ENCODE results near the gene FUT8.

Gene FUT8

DNA sequence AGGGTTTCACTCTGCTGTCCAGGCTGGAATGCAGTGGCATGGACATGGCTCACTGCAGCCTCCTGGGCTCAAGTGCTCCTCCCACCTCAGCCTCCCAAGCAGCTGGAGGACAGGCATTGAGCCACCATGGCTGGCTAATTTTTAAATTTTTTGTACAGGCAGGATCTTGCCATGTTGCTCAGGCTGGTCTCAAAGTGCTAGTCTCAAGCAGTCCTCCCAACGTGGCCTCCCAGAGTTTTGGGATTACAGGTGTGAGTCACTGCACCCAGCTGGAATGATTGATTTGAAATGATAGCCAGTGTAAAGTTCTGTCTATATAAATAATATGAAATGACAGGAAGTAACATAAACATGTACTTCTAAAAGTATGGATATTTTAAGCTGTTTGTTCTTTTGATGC lies 172.7 kb downstream of the FUT8 start:
- TF ChIP-seq, protein P1, sequence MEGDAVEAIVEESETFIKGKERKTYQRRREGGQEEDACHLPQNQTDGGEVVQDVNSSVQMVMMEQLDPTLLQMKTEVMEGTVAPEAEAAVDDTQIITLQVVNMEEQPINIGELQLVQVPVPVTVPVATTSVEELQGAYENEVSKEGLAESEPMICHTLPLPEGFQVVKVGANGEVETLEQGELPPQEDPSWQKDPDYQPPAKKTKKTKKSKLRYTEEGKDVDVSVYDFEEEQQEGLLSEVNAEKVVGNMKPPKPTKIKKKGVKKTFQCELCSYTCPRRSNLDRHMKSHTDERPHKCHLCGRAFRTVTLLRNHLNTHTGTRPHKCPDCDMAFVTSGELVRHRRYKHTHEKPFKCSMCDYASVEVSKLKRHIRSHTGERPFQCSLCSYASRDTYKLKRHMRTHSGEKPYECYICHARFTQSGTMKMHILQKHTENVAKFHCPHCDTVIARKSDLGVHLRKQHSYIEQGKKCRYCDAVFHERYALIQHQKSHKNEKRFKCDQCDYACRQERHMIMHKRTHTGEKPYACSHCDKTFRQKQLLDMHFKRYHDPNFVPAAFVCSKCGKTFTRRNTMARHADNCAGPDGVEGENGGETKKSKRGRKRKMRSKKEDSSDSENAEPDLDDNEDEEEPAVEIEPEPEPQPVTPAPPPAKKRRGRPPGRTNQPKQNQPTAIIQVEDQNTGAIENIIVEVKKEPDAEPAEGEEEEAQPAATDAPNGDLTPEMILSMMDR (IDR thresholded peaks at IDR 0.05): no peak
- Histone ChIP-seq H3K27ac (no peak overlapping the region), H3K4me1 (no peaks in the 10 kb centered on the region)

DNA sequence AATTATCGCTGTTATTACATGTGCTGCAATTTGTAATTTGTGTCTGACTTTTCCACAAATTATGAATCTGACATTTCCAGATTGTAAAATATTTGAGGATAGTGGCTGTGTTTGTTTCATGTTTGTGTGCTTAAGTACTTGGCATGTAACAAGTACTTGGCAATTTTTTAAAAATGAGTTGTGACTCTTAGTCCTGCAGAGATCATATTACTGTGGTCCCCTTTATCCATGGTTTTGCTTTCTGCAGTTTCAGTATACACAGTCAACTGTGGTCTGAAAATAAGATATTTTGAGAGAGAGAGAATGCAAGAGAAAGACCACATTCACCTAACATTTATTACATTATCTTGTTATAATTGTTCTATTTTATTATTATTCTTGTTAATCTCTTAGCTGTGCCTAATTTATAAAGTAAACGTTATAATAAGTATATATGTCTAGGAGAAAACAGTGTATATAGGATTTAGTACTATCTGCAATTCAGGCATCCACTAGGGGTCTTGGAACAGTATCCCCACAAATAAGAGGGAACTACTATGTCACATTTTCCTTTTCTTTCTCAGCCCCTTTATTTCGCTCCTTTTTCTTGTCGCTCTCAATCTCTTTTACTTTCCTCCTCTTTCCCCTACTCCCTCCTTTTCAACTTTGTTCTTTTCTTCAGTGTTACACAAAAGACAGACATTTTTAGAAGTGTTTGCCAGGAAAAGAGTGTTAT lies 176.1 kb downstream of the FUT8 start:
- Histone ChIP-seq H3K27ac (no peak overlapping the region), H3K4me3 (no peak overlapping the region), H3K36me3 (no peaks in the 10 kb centered on the region), H3K4me1 (no peaks in the 10 kb centered on the region), H3K9me3 (no peaks in the 10 kb centered on the region), H3K27me3 (no peaks in the 10 kb centered on the region)
- DNase-seq: no peak
- intact Hi-C loops (cut with DNase I; ENCODE audit: low total_unique reads): no loop called here
- TF ChIP-seq, protein P1 (IDR thresholded peaks at IDR 0.05): no peak

More for the DNA sequence above, 172.7 kb downstream of the FUT8 start:
- no peak for DNase-seq
- intact Hi-C loops (cut with DNase I; ENCODE audit: low total_unique reads): no loop called here
- H3K9me3 ChIP-seq: no peaks in the 10 kb centered on the region
- H3K4me3 ChIP-seq: no peak overlapping the region
- H3K36me3 ChIP-seq: no peaks in the 10 kb centered on the region
- no peaks in the 10 kb centered on the region for H3K27me3 ChIP-seq

DNA sequence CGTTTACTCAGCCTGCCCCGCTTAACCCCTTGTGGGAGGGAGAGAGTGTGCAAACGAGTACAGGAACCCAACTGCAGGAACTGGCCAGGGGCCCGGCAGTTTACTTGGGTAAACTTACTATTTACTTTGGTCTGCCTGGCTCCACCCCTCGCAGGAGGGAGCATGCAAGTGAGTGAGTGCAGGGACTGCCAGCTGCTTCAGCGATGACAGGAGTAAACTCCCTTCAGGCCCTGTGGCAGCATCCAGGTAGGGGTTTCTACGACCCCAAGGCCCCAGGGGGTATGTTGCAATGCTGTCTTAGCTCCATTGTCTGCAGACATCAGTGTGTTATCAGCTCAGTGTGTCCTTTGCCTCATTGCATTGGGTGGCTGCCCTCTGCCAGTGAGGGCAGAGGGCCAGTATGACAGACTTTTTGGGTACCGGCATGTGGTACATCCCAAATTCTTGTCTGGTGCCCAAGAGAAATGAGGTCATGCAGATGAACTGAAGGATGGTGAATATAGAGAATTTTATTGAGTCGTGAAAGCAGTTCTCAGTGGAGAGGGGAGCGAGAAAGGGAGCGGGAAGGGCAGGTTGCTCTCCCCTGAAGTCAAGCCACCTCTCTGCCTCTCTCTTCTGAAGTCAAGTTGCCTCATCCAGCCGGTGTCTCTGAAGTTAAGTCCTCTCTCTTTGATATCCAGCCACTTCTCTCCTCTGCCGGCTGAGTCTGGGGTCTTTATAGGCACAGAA lies 181.8 kb downstream of the FUT8 start:
- Histone ChIP-seq H3K27ac (no peak overlapping the region), H3K4me1 (peaks cover 0 to 6% (median 2%) of the 10 kb centered on the region in 4 donors), H3K9me3 (no peaks in the 10 kb centered on the region), H3K27me3 (no peaks in the 10 kb centered on the region), H3K4me3 (no peak overlapping the region), H3K36me3 (no peaks in the 10 kb centered on the region)
- intact Hi-C loops (cut with DNase I; ENCODE audit: low total_unique reads): no loop called here
- DNase-seq: no peak
- TF ChIP-seq, protein P1 (IDR thresholded peaks at IDR 0.05): no peak

DNA sequence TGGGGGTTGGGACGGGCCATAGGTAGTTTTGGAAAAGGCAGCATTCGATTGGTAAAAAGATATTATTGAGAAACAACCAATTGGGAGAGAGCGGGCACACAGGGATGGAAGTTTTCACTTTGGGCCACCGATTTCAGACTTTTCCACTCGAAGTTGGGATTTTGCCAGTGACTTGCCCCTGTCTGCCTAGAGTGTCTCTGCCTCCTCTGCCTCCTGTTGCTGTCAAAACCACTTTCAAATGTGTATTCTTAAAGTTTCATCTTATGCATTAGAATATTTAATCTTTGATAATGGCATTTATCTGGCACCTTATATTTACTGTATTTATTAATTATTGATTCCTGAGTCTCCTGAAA lies 182.3 kb downstream of the FUT8 start:
- Histone ChIP-seq H3K27me3 (no peaks in the 10 kb centered on the region), H3K36me3 (no peaks in the 10 kb centered on the region), H3K4me1 (peaks cover 0 to 8% (median 2%) of the 10 kb centered on the region in 4 donors), H3K4me3 (no peak overlapping the region), H3K9me3 (no peaks in the 10 kb centered on the region), H3K27ac (no peak overlapping the region)
- no peak for DNase-seq
- TF ChIP-seq, protein P1 (IDR thresholded peaks at IDR 0.05): no peak
- intact Hi-C loops (cut with DNase I; ENCODE audit: low total_unique reads): no loop called here

DNA sequence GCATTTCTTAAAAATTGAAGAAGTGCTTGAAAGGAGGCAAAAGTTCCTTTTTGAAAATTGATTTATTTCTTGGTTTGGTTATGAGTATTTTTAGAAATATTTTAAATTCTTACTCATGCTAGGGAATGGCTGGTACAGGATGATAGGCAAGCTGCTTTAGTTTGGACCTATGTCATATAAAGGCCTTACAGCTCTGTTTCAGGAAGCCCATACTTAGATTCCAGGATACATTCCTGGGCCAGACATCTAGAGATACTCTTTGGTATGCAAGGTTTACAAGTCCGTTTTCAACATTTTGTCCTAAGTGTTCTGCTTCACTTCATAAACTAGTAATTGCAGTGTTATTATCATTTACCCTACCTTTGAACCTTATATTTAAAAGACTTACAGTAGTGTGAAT lies 186.8 kb downstream of the FUT8 start:
- intact Hi-C loops (cut with DNase I; ENCODE audit: low total_unique reads): no loop called here
- Histone ChIP-seq H3K36me3 (no peaks in the 10 kb centered on the region), H3K27me3 (no peaks in the 10 kb centered on the region), H3K27ac (no peak overlapping the region), H3K4me1 (peaks cover 0 to 8% (median 2%) of the 10 kb centered on the region in 4 donors), H3K4me3 (no peak overlapping the region), H3K9me3 (no peaks in the 10 kb centered on the region)
- DNase-seq: no peak
- TF ChIP-seq, protein P1 (IDR thresholded peaks at IDR 0.05): no peak

All from tibial artery (tissue), 4 donors.